ENCODE measurements around the gene FYN. TPM values are rescaled to one million over a fixed set of nuclear protein-coding genes. Genes with fewer than 3 reads are reported as not detected.

The FYN gene
- total and polyA plus RNA-seq, 10 of the 15 experiments (the other 5 are each of a cell fraction or from before 2014, with no cell fraction given) = 51.4 to 247 (median 138) TPM

- TF ChIP-seq, protein P1, sequence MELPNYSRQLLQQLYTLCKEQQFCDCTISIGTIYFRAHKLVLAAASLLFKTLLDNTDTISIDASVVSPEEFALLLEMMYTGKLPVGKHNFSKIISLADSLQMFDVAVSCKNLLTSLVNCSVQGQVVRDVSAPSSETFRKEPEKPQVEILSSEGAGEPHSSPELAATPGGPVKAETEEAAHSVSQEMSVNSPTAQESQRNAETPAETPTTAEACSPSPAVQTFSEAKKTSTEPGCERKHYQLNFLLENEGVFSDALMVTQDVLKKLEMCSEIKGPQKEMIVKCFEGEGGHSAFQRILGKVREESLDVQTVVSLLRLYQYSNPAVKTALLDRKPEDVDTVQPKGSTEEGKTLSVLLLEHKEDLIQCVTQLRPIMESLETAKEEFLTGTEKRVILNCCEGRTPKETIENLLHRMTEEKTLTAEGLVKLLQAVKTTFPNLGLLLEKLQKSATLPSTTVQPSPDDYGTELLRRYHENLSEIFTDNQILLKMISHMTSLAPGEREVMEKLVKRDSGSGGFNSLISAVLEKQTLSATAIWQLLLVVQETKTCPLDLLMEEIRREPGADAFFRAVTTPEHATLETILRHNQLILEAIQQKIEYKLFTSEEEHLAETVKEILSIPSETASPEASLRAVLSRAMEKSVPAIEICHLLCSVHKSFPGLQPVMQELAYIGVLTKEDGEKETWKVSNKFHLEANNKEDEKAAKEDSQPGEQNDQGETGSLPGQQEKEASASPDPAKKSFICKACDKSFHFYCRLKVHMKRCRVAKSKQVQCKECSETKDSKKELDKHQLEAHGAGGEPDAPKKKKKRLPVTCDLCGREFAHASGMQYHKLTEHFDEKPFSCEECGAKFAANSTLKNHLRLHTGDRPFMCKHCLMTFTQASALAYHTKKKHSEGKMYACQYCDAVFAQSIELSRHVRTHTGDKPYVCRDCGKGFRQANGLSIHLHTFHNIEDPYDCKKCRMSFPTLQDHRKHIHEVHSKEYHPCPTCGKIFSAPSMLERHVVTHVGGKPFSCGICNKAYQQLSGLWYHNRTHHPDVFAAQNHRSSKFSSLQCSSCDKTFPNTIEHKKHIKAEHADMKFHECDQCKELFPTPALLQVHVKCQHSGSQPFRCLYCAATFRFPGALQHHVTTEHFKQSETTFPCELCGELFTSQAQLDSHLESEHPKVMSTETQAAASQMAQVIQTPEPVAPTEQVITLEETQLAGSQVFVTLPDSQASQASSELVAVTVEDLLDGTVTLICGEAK (IDR thresholded peaks at IDR 0.05; ENCODE audit: borderline replicate concordance) = no peak
- TF ChIP-seq CHD2 (IDR thresholded peaks at IDR 0.05; ENCODE audit: borderline replicate concordance, low read depth, low read length) (no peak), TCF12 (IDR thresholded peaks at IDR 0.05; ENCODE audit: low read depth, low read length) (no peak), POLR2AphosphoS5 (IDR thresholded peaks at IDR 0.05; ENCODE audit: low read length) (no peak), YY1 (IDR thresholded peaks at IDR 0.05; ENCODE audit: low read depth, low read length) (peak; percentile 63), TCF3 (IDR thresholded peaks at IDR 0.05; ENCODE audit: borderline replicate concordance, insufficient read depth, low read depth, low read length) (no peak), CREB1 (IDR thresholded peaks at IDR 0.05; ENCODE audit: low read depth) (no peak), MYB (IDR thresholded peaks at IDR 0.05; ENCODE audit: borderline replicate concordance, low read depth, low read length) (no peak), HDAC2 (IDR thresholded peaks at IDR 0.05) (no peak), SKIL (IDR thresholded peaks at IDR 0.05; ENCODE audit: low read depth, poor library complexity, severe bottlenecking) (no peak), SMARCA5 (IDR thresholded peaks at IDR 0.05) (peak; percentile 33; the same call in 1 of the 2 replicates), BMI1 (IDR thresholded peaks at IDR 0.05; ENCODE audit: borderline replicate concordance) (no peak), ELK1 (IDR thresholded peaks at IDR 0.05; ENCODE audit: low read depth, low read length) (no peak), SMC3 (IDR thresholded peaks at IDR 0.05; ENCODE audit: borderline replicate concordance, low read length) (no peak), CREM (IDR thresholded peaks at IDR 0.05; ENCODE audit: low read depth) (peak; percentile 29; the same call in 1 of the 2 replicates), SP1 (IDR thresholded peaks at IDR 0.05; ENCODE audit: low read depth, low read length) (no peak), PAX5 (IDR thresholded peaks at IDR 0.05; ENCODE audit: borderline replicate concordance, low read depth, low read length) (peak; percentile 62; the same call in 1 of the 2 replicates), NR2C2 (IDR thresholded peaks at IDR 0.05; ENCODE audit: borderline replicate concordance, control insufficient read depth, insufficient read length, low read depth) (no peak), TAF1 (IDR thresholded peaks at IDR 0.05; ENCODE audit: borderline replicate concordance, low read depth, low read length) (no peak), KAT2A (conservative IDR thresholded peaks at IDR 0.05; ENCODE audit: control insufficient read depth, low read depth, low read length) (no peak), SPI1 (IDR thresholded peaks at IDR 0.05; ENCODE audit: borderline replicate concordance, insufficient read depth, low read depth, low read length) (no peak; the same call in 1 of the 2 replicates), TARDBP (IDR thresholded peaks at IDR 0.05; ENCODE audit: borderline replicate concordance) (no peak), SMAD5 (IDR thresholded peaks at IDR 0.05; ENCODE audit: low read depth) (no peak), DPF2 (IDR thresholded peaks at IDR 0.05) (no peak)
- TF ChIP-seq, protein P2, sequence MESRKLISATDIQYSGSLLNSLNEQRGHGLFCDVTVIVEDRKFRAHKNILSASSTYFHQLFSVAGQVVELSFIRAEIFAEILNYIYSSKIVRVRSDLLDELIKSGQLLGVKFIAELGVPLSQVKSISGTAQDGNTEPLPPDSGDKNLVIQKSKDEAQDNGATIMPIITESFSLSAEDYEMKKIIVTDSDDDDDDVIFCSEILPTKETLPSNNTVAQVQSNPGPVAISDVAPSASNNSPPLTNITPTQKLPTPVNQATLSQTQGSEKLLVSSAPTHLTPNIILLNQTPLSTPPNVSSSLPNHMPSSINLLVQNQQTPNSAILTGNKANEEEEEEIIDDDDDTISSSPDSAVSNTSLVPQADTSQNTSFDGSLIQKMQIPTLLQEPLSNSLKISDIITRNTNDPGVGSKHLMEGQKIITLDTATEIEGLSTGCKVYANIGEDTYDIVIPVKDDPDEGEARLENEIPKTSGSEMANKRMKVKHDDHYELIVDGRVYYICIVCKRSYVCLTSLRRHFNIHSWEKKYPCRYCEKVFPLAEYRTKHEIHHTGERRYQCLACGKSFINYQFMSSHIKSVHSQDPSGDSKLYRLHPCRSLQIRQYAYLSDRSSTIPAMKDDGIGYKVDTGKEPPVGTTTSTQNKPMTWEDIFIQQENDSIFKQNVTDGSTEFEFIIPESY (IDR thresholded peaks at IDR 0.05) = no peak
Observed at GRCh38 chr6:111748231-111748647, 125.0 kb downstream of the FYN start (continued).
